Breast epithelium (tissue), 3 donors: Measurements from ENCODE around the gene MALRD1.

Experiments used
- POLR2A ChIP-seq: fragments of 450-650 bp; IDR thresholded peaks from one replicate; pipeline ENCODE4 v1.6.1; 2016; ENCODE audit warnings: antibody characterized with exemption, mild to moderate bottlenecking, moderate library complexity
- TF ChIP-seq, protein P1 (sequence below), 3 donors: fragments of 450-650 bp; IDR thresholded peaks; one replicate each; pipeline ENCODE4 v1.5.1; 2016 to 2017; ENCODE audit warnings: antibody characterized with exemption in 3 of 3, mild to moderate bottlenecking in 3 of 3, moderate library complexity in 3 of 3

DNA sequence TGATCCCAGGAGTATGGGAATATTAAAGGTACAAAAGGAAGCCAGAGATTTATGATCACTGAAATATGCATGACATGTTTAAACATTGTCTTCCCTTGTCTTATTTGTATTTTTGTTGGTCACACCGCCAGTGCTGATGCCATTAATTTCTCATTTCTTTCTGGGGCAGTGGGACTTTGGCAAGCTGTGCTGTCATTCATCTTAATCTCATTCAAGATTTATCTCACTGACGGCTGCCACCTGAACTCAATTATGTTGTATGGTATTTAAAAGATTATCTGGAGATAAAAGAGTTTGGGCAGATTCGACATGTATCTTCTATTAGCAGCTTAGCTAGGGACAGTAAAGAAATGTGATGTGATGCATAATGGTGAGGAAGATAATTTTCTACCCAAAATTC is 482.7 kb downstream of the MALRD1 start:
- TF ChIP-seq, protein P1, sequence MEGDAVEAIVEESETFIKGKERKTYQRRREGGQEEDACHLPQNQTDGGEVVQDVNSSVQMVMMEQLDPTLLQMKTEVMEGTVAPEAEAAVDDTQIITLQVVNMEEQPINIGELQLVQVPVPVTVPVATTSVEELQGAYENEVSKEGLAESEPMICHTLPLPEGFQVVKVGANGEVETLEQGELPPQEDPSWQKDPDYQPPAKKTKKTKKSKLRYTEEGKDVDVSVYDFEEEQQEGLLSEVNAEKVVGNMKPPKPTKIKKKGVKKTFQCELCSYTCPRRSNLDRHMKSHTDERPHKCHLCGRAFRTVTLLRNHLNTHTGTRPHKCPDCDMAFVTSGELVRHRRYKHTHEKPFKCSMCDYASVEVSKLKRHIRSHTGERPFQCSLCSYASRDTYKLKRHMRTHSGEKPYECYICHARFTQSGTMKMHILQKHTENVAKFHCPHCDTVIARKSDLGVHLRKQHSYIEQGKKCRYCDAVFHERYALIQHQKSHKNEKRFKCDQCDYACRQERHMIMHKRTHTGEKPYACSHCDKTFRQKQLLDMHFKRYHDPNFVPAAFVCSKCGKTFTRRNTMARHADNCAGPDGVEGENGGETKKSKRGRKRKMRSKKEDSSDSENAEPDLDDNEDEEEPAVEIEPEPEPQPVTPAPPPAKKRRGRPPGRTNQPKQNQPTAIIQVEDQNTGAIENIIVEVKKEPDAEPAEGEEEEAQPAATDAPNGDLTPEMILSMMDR (IDR thresholded peaks at IDR 0.05), result no peak
- TF ChIP-seq POLR2A, result no peak
